Mesothelial cell of epicardium (in vitro differentiated cells): ENCODE measurements around the gene SMIM35. TPM values are rescaled to one million over a fixed set of nuclear protein-coding genes. Genes with fewer than 3 reads are reported as not detected.

ENCODE experiments used
- DNase-seq, 2 experiments: peaks; one replicate each; pipeline ENCODE4 v3.0.0; 2021; ENCODE audit warnings: low spot score in 2 of 2; ENCODE audit not compliant: unreplicated experiment in 2 of 2
- H3K27ac Mint-ChIP-seq: 2 replicates; pipeline ENCODE4 v1.8.0; 2021; ENCODE audit warnings: mixed read lengths
- H3K27me3 Mint-ChIP-seq: 2 replicates; pipeline ENCODE4 v1.8.0; 2021; ENCODE audit warnings: low read depth, mixed read lengths
- H3K36me3 Mint-ChIP-seq: 2 replicates; pipeline ENCODE4 v1.8.0; 2021; ENCODE audit warnings: mixed read lengths
- H3K4me1 Mint-ChIP-seq: 2 replicates; pipeline ENCODE4 v1.8.0; 2021; ENCODE audit warnings: mixed read lengths
- H3K4me3 Mint-ChIP-seq: 2 replicates; pipeline ENCODE4 v1.8.0; 2021; ENCODE audit warnings: mild to moderate bottlenecking, moderate library complexity, mixed read lengths
- H3K9me3 Mint-ChIP-seq: 2 replicates; pipeline ENCODE4 v1.8.0; 2021; ENCODE audit warnings: mixed read lengths
- total RNA-seq: library from RNA; stranded (reverse); gene quantifications from 3 replicates; pipeline ENCODE4 v1.2.1, GENCODE V29; 2021
- TF ChIP-seq, protein P1 (sequence below): fragments of 200-600 bp; sonication (generic); IDR thresholded peaks from one replicate; pipeline ENCODE4 v1.5.0; 2021; ENCODE audit warnings: antibody characterized with exemption; ENCODE audit not compliant: unreplicated experiment

SMIM35 gene
- total RNA-seq, 1 donor from 2014 or later, result not detected

DNA sequence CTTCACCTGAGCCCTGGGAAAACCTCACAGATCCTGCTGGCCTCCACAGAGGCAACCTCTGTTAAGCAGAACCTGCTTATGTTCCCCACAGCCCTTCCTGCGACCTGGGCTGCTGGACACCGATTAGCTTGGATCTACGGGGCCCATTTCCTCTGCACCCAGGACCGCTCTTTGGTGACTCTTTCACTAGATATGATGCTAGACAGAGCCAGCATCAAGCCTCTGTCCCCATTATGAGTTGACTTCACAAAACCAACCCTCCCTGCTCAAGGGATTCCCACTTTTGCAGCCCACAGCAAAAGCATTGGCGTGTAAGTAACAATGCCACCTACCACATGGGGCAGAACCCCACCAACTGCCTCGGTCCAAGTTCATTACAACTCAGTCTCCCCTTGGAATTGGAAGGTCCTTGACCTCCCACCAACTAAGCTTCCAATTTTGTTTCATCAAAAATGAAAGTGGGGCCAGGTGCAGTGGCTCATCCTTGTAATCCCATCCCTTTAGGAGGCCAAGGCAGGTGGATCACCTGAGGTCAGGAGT is 25.1 kb downstream of the SMIM35 start:
- Mint-ChIP-seq H3K4me1 (peaks cover 10% of the 10 kb centered on the region), H3K4me3 (no peak overlapping the region), H3K9me3 (no peaks in the 10 kb centered on the region), H3K36me3 (no peaks in the 10 kb centered on the region), H3K27me3 (peaks cover 26% of the 10 kb centered on the region), H3K27ac (no peak overlapping the region)
- TF ChIP-seq, protein P1, sequence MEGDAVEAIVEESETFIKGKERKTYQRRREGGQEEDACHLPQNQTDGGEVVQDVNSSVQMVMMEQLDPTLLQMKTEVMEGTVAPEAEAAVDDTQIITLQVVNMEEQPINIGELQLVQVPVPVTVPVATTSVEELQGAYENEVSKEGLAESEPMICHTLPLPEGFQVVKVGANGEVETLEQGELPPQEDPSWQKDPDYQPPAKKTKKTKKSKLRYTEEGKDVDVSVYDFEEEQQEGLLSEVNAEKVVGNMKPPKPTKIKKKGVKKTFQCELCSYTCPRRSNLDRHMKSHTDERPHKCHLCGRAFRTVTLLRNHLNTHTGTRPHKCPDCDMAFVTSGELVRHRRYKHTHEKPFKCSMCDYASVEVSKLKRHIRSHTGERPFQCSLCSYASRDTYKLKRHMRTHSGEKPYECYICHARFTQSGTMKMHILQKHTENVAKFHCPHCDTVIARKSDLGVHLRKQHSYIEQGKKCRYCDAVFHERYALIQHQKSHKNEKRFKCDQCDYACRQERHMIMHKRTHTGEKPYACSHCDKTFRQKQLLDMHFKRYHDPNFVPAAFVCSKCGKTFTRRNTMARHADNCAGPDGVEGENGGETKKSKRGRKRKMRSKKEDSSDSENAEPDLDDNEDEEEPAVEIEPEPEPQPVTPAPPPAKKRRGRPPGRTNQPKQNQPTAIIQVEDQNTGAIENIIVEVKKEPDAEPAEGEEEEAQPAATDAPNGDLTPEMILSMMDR, result no peak
- DNase-seq, result no peak

DNA sequence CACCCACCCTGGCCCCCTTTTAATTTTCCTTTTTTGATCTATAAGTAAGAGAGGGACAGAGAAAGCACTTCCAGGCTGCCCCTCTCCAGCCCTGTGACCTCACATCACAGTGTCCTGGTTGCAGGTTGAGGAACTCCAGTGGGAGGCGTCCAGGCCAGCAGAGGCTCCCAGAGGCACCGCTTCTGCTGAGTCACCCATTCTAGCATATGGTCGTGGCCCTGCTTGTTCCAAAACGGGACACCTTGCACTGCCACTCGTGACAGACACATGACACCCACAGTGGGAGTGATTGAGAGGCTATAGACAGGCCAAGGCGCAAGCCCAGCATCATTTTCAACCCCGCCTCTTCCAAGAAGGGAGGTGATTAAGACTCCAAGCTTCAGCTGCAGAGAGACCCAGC is 25.9 kb downstream of the SMIM35 start:
- Mint-ChIP-seq H3K27me3 (peaks cover 30% of the 10 kb centered on the region), H3K4me1 (peaks cover 10% of the 10 kb centered on the region), H3K36me3 (no peaks in the 10 kb centered on the region), H3K27ac (no peak overlapping the region), H3K9me3 (no peaks in the 10 kb centered on the region), H3K4me3 (no peak overlapping the region)
- DNase-seq, result no peak
- TF ChIP-seq, protein P1, result no peak

DNA sequence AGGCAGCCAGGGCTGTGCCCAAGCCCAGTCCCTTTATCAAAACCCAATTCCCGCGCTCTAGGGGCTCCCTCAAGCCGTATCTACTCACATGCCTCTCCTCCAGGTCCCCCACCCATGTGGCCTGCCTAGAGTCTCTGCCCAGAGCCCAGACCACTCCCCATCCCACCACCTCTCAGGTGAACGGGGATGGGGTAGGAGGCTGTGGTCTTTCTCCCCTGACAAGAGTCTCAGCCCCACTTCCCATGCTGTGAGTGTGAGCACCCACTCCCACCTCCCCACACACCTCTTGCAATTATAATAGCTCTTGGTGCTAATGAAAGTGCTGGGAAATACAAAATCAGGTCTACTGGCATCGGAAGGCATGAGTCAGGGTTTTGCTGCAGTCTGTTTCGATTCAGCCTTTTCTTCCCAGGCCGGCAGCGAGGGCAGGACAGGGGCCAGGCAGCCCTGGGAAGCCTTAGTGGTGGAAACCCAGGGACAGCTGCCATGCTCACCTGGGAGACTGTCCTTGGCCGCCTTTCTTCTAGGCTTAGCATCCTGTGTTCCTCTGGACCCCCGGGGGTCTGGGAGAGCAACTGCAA is 26.6 kb downstream of the SMIM35 start:
- peaks cover 30% of the 10 kb centered on the region for H3K27me3 Mint-ChIP-seq
- no peaks in the 10 kb centered on the region for H3K9me3 Mint-ChIP-seq
- DNase-seq, result no peak
- no peaks in the 10 kb centered on the region for H3K36me3 Mint-ChIP-seq
- no peak overlapping the region for H3K27ac Mint-ChIP-seq
- H3K4me3 Mint-ChIP-seq, result no peak overlapping the region
- peaks cover 10% of the 10 kb centered on the region for H3K4me1 Mint-ChIP-seq
- TF ChIP-seq, protein P1, result no peak

DNA sequence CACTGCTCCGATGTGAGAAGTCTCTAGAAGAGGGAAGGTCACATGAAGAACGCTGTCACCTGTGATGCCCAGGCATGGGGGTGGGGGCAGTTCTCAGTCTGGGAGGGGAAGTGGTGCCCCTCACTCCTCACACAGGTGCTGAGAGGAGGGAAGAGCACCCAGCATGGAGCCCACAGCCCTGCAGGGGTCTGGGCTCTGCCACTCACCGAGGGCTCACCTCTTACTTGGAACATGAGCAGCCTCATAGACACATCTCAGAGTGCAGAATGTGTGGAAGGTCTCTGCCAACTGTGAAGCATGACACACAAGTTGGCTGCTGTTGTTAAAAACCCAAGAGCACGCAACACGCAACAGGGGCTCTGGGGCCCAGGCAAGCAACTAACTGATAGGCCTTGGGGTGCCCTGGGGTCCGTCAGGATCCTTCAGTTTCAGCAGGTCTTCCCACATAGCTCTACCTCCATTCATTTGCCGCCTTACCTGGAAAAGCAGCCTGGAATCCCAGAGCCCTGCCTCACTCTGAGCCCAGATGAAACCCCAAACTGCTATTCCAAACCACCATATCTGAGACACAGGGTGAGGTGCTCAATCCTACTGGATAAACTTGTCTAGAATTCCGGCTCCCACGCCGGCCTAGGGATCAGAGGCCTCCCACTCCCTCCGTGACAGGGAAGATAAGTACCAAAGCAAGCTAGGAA is 27.4 kb downstream of the SMIM35 start:
- no peak for DNase-seq
- no peaks in the 10 kb centered on the region for H3K9me3 Mint-ChIP-seq
- peaks cover 10% of the 10 kb centered on the region for H3K4me1 Mint-ChIP-seq
- TF ChIP-seq, protein P1, result no peak
- no peak overlapping the region for H3K27ac Mint-ChIP-seq
- H3K4me3 Mint-ChIP-seq, result no peak overlapping the region
- peaks cover 30% of the 10 kb centered on the region for H3K27me3 Mint-ChIP-seq
- H3K36me3 Mint-ChIP-seq, result no peaks in the 10 kb centered on the region

DNA sequence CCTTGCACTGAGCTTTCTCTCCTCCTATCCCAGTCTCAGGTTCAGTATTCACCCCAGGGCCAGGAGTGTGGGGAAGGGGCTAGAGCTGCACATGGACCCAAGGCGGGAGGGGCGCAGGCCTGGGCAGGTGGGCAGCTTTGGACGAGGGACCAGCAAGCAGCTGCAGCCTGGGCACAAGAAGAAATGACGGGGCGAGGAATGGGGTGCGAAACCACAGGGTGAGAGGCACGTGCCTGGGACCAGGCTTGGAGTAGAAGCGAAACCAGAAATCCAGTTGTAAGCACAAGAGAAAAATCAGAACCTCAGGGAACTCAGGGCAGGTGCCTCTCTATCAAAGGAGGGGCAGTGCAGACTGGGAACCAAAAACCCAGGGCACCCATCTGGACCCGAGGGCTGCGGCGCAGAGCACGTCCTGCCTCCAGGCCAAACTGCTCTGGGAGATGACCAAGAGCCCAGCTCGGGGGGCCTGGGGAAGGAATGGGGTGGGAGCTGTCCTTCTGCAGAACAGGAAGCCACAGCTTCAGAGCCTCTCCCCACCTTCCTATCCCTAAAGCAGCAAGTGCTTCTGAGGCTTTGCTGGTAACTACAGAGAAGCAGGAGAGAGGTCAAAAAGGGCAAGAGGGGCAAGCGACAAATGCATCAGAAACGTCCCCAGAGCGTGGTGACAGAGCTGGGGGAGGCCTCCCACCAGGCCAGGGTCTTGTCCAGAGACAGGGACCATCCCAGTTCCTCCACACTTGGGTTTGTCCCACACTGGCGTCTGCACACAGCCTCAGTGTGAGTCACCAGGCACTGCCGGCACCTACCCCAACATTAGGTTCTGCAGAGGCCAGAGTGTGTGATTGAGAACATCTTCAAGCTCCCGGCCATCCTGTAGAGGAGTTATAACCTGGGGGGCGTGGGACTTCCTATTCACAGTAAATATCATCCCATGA is 28.2 kb downstream of the SMIM35 start:
- Mint-ChIP-seq H3K4me1 (peaks cover 10% of the 10 kb centered on the region), H3K27ac (no peak overlapping the region), H3K4me3 (no peak overlapping the region), H3K27me3 (peaks cover 30% of the 10 kb centered on the region), H3K9me3 (no peaks in the 10 kb centered on the region), H3K36me3 (no peaks in the 10 kb centered on the region)
- TF ChIP-seq, protein P1, result no peak
- no peak for DNase-seq
